NCI-H774 (cell line): ENCODE measurements around the gene THAP2.

Experiments used
- DNase-seq: peaks from one replicate; lab custom pipeline; 2025; lab: John Stamatoyannopoulos, UW

The THAP2 gene

DNA sequence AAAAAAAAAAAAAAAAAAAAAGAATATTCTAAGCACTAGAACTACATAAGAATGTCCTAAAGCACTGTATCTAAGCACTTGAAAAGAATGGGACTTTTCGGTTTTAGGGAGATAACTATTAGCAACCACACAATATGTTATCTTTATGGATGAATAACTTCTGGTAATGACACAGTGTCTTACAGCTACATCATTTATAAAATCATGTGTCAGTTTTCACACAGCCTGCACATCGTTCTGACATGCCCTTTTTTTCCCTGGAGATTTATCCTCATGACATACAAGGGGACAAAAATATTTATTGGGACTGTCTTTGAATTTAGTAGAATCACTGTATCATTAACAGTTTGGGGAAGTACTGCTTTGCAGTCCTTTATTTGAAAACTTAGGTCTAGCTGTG is 39.1 kb downstream of the THAP2 start:
- DNase-seq = no peak

DNA sequence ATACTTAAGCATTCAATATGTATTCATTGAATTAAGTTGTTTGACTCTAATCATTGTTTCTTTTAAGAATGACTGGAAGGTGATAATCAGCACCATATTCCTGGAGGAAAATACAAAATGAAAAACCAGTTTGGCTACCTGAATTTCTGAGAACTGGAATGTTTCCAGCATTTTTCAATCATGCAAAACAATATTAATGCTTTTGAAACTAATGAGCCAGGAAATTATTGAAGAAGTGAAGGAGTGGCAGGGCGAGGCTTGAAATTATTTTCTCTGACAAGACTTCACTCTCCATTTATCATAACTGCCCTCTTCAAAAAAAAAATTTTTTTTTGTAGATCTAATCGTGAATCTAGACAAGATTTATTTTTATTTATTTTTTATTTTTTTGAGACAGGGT is 40.8 kb downstream of the THAP2 start:
- DNase-seq = no peak

DNA sequence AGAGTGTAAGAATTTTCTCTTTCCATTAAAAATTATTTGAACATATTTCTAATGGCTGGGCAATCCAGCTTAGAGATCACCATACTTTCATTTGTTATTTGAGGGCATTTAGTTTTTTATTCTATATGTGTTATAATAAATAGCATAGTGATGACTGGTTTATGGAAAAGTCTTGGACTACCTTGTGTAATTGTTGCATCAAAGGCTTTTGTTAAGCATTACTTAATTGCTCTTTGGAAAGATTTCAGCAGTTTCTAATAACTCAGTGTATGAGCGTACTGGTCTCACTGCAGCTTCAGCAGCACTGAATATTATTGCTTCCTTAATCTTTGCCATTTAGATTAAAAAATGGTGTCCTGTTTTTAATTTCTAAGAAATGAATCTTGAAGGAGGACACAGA is 44.6 kb downstream of the THAP2 start:
- no peak for DNase-seq

GRCh38 chr12:71710276-71711125 is 46.4 kb downstream of the THAP2 start:
- DNase-seq = no peak

DNA sequence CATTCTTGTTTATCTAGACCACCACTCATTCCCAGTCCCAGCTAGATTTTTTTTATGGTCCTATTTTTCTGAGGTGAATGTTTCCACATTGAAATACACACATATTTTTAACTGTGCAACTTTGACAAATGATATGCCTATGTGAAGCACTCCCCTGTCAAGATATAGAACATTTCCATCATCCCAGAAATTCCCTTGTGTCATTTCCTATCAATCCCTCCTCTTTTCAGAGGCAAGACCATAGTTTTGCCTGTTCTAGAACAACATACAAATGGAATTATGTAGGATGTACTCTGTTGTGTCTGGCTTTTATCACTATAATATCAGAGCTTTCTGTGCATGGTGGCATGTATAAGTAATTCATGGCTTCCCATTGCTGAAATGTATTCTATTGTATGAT is 54.5 kb downstream of the THAP2 start:
- DNase-seq = no peak

DNA sequence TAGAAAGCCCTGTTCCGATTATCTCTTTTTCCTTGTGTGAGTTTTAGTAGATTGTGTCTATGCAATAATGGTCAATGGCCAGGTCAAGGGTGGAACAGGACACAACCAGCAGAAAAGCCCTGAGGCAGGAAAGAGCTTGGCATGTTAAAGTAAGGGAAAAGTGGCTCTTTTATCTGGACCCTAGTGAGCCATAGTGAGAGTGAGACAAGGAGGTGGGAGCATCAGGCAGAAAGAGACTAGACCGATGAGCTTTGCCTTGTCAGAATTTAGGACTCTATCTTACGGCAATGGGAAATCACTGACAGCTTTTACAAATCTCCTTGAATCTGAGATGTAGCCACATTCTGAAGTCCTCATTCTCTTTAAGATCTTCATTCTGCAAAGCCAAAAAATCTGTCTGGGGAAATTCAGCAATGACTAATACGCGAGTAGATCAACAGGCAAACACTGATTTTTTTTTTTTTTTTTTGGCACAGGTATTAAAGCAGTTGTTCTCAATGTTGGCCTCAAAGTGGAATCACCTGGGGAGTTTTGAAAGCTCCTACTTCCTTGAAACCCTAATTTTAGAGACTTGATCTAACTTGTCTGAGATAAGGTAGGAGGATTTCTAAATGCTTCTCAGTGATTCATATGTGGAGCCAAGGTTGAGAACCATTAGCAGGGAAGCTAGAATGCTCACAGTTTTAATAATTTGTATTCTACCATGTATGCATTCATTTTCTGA is 55.7 kb downstream of the THAP2 start:
- no peak for DNase-seq

- no peak for DNase-seq
Observed at GRCh38 chr12:71721783-71722505, 57.8 kb downstream of the THAP2 start.

DNA sequence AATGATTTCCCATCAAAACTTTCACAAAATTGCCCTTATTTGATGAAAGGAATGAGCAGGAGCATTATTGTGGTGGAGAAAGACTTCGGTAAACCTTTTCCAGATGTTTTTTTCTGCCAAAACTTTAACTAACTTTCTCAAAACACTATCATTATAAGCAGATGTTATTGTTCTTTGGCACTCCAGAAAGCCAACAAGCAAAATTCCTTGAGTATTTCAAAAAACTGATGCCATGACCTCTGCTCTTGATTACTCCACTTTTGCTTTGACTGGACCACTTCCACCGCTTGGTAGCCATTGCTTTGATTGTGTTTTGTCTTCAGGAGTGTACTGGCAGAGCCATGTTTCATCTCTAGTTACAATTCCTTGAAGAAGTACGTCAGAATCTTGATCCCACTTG is 60.9 kb downstream of the THAP2 start:
- no peak for DNase-seq

GRCh38 chr12:71726548-71726947 is 62.4 kb downstream of the THAP2 start:
- DNase-seq = no peak

DNA sequence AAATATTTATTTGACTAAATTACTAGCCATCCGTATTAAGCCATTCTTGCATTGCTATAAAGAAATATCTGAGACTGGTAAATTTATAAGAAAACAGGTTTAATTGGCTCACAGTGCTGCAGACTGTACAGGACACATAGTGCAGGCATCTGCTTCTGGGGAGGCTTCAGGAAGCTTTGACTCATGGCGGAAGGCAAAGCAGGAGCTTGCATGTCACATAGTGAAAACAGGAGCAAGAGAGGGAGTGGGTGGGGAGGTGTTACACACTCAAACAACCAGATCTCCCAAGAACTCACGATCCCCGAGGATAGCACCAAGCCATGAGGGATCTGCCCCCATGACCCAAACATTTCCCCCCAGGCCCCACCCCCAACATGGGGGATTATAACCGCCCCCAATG is 63.9 kb downstream of the THAP2 start:
- DNase-seq = no peak
